ENCODE data around the gene GLRX3. TPM values are rescaled to one million over a fixed set of nuclear protein-coding genes. Genes with fewer than 3 reads are reported as not detected.
"Not testable (repeated sequence)": the region's sequence is repeated elsewhere in the genome, so short reads cannot be mapped to it uniquely, and the experiment has no call there.

The GLRX3 gene
- 157 TPM for polyA plus RNA-seq (2013, experiment 1 of 2)
- 165 TPM for polyA plus RNA-seq (2013, experiment 2 of 2)

- Histone ChIP-seq H3K36me3 (ENCODE audit: control insufficient read depth, insufficient read depth, low read length) (peaks cover 25% of the 10 kb centered on the region), H3K27ac (ENCODE audit: low read depth, low read length, severe bottlenecking) (peak within 1 kb of the TSS; percentile 75), H3K9me3 (ENCODE audit: control insufficient read depth, low read length) (no peaks in the 10 kb centered on the region), H3K4me1 (ENCODE audit: control insufficient read depth, insufficient read depth, low read length, poor library complexity, severe bottlenecking) (peaks cover 21% of the 10 kb centered on the region), H3K4me3 (ENCODE audit: extremely low read depth, insufficient read depth, low read length, poor library complexity, severe bottlenecking) (peak within 1 kb of the TSS; percentile 78)
- WGBS, 2 experiments (ENCODE audit: insufficient coverage in 2 of 2), result 0% methylated on average over 71 to 84 of the region's 96 CpGs
Measured at GRCh38 chr10:130136226-130137089, at the start of gene GLRX3. Gene GLRX3 (plus strand): TSS chr10:130136391. CDS start chr10:130136421, 30 bp downstream.

GRCh38 chr10:130090565-130090964, 45.6 kb upstream of the GLRX3 start:
- not testable (repeated sequence) for H3K9me3 ChIP-seq (ENCODE audit: control insufficient read depth, low read length); H3K4me1 ChIP-seq (ENCODE audit: control insufficient read depth, insufficient read depth, low read length, poor library complexity, severe bottlenecking); H3K36me3 ChIP-seq (ENCODE audit: control insufficient read depth, insufficient read depth, low read length); H3K27ac ChIP-seq (ENCODE audit: low read depth, low read length, severe bottlenecking); H3K4me3 ChIP-seq (ENCODE audit: extremely low read depth, insufficient read depth, low read length, poor library complexity, severe bottlenecking)
- WGBS, 2 experiments (ENCODE audit: insufficient coverage in 2 of 2), result 65 to 80% methylated on average over 5 of the region's 5 CpGs

GRCh38 chr10:130099344-130099743, 36.8 kb upstream of the GLRX3 start:
- H3K27ac ChIP-seq (ENCODE audit: low read depth, low read length, severe bottlenecking), result no peak overlapping the region
- no peaks in the 10 kb centered on the region for H3K36me3 ChIP-seq (ENCODE audit: control insufficient read depth, insufficient read depth, low read length)
- no peaks in the 10 kb centered on the region for H3K9me3 ChIP-seq (ENCODE audit: control insufficient read depth, low read length)
- H3K4me1 ChIP-seq (ENCODE audit: control insufficient read depth, insufficient read depth, low read length, poor library complexity, severe bottlenecking), result no peaks in the 10 kb centered on the region
- 82 to 91% methylated on average over 4 to 5 of the region's 6 CpGs for WGBS, 2 experiments (ENCODE audit: insufficient coverage in 2 of 2)
- H3K4me3 ChIP-seq (ENCODE audit: extremely low read depth, insufficient read depth, low read length, poor library complexity, severe bottlenecking), result no peak overlapping the region

GRCh38 chr10:130105724-130106123, 30.5 kb upstream of the GLRX3 start:
- WGBS, 2 experiments (ENCODE audit: insufficient coverage in 2 of 2), result 71 to 73% methylated on average over 20 to 21 of the region's 24 CpGs
- Histone ChIP-seq H3K4me3 (ENCODE audit: extremely low read depth, insufficient read depth, low read length, poor library complexity, severe bottlenecking) (no peak overlapping the region), H3K9me3 (ENCODE audit: control insufficient read depth, low read length) (no peaks in the 10 kb centered on the region), H3K4me1 (ENCODE audit: control insufficient read depth, insufficient read depth, low read length, poor library complexity, severe bottlenecking) (no peaks in the 10 kb centered on the region), H3K36me3 (ENCODE audit: control insufficient read depth, insufficient read depth, low read length) (no peaks in the 10 kb centered on the region), H3K27ac (ENCODE audit: low read depth, low read length, severe bottlenecking) (no peak overlapping the region)

GRCh38 chr10:130108146-130108545, 28.0 kb upstream of the GLRX3 start:
- not testable (repeated sequence) for H3K9me3 ChIP-seq (ENCODE audit: control insufficient read depth, low read length); H3K4me1 ChIP-seq (ENCODE audit: control insufficient read depth, insufficient read depth, low read length, poor library complexity, severe bottlenecking); H3K27ac ChIP-seq (ENCODE audit: low read depth, low read length, severe bottlenecking); H3K36me3 ChIP-seq (ENCODE audit: control insufficient read depth, insufficient read depth, low read length); H3K4me3 ChIP-seq (ENCODE audit: extremely low read depth, insufficient read depth, low read length, poor library complexity, severe bottlenecking)
- 80 to 87% methylated on average over 2 of the region's 8 CpGs for WGBS, 2 experiments (ENCODE audit: insufficient coverage in 2 of 2)

GRCh38 chr10:130108934-130109604, 27.1 kb upstream of the GLRX3 start:
- Histone ChIP-seq H3K9me3 (ENCODE audit: control insufficient read depth, low read length) (no peaks in the 10 kb centered on the region), H3K4me1 (ENCODE audit: control insufficient read depth, insufficient read depth, low read length, poor library complexity, severe bottlenecking) (no peaks in the 10 kb centered on the region), H3K36me3 (ENCODE audit: control insufficient read depth, insufficient read depth, low read length) (no peaks in the 10 kb centered on the region), H3K27ac (ENCODE audit: low read depth, low read length, severe bottlenecking) (no peak overlapping the region), H3K4me3 (ENCODE audit: extremely low read depth, insufficient read depth, low read length, poor library complexity, severe bottlenecking) (peak overlapping the region; percentile 80)
- WGBS, 2 experiments (ENCODE audit: insufficient coverage in 2 of 2), result 67 to 100% methylated on average over 1 to 4 of the region's 6 CpGs

- Histone ChIP-seq H3K27ac (ENCODE audit: low read depth, low read length, severe bottlenecking) (peak overlapping the region; percentile 95), H3K4me1 (ENCODE audit: control insufficient read depth, insufficient read depth, low read length, poor library complexity, severe bottlenecking) (no peaks in the 10 kb centered on the region), H3K4me3 (ENCODE audit: extremely low read depth, insufficient read depth, low read length, poor library complexity, severe bottlenecking) (peak overlapping the region; percentile 80), H3K36me3 (ENCODE audit: control insufficient read depth, insufficient read depth, low read length) (no peaks in the 10 kb centered on the region), H3K9me3 (ENCODE audit: control insufficient read depth, low read length) (no peaks in the 10 kb centered on the region)
- 6% methylated on average over 7 to 9 of the region's 9 CpGs for WGBS, 2 experiments (ENCODE audit: insufficient coverage in 2 of 2)
Measured at GRCh38 chr10:130109796-130110245, 26.4 kb upstream of the GLRX3 start.

GRCh38 chr10:130110246-130111112, 25.7 kb upstream of the GLRX3 start, which contains the start of gene C10orf143:
Gene C10orf143 (minus strand): TSS chr10:130110830. CDS start chr10:130110772, 58 bp downstream.
- no peaks in the 10 kb centered on the region for H3K9me3 ChIP-seq (ENCODE audit: control insufficient read depth, low read length)
- H3K4me1 ChIP-seq (ENCODE audit: control insufficient read depth, insufficient read depth, low read length, poor library complexity, severe bottlenecking), result no peaks in the 10 kb centered on the region
- no peaks in the 10 kb centered on the region for H3K36me3 ChIP-seq (ENCODE audit: control insufficient read depth, insufficient read depth, low read length)
- WGBS, 2 experiments (ENCODE audit: insufficient coverage in 2 of 2), result 0% methylated on average over 42 to 63 of the region's 71 CpGs
- peak within 1 kb of the TSS; percentile 80 for H3K4me3 ChIP-seq (ENCODE audit: extremely low read depth, insufficient read depth, low read length, poor library complexity, severe bottlenecking)
- peak within 1 kb of the TSS; percentile 95 for H3K27ac ChIP-seq (ENCODE audit: low read depth, low read length, severe bottlenecking)

- Histone ChIP-seq H3K27ac (ENCODE audit: low read depth, low read length, severe bottlenecking) (peak overlapping the region; percentile 95), H3K36me3 (ENCODE audit: control insufficient read depth, insufficient read depth, low read length) (no peaks in the 10 kb centered on the region), H3K4me1 (ENCODE audit: control insufficient read depth, insufficient read depth, low read length, poor library complexity, severe bottlenecking) (no peaks in the 10 kb centered on the region), H3K4me3 (ENCODE audit: extremely low read depth, insufficient read depth, low read length, poor library complexity, severe bottlenecking) (peak overlapping the region; percentile 80), H3K9me3 (ENCODE audit: control insufficient read depth, low read length) (no peaks in the 10 kb centered on the region)
- WGBS, 2 experiments (ENCODE audit: insufficient coverage in 2 of 2), result 1 to 2% methylated on average over 38 to 40 of the region's 49 CpGs
Measured at GRCh38 chr10:130111113-130111851, 24.9 kb upstream of the GLRX3 start.

- Histone ChIP-seq H3K4me3 (ENCODE audit: extremely low read depth, insufficient read depth, low read length, poor library complexity, severe bottlenecking) (peak overlapping the region; percentile 80), H3K27ac (ENCODE audit: low read depth, low read length, severe bottlenecking) (no peak overlapping the region), H3K9me3 (ENCODE audit: control insufficient read depth, low read length) (no peaks in the 10 kb centered on the region), H3K36me3 (ENCODE audit: control insufficient read depth, insufficient read depth, low read length) (no peaks in the 10 kb centered on the region), H3K4me1 (ENCODE audit: control insufficient read depth, insufficient read depth, low read length, poor library complexity, severe bottlenecking) (no peaks in the 10 kb centered on the region)
- WGBS, 2 experiments (ENCODE audit: insufficient coverage in 2 of 2), result 79 to 98% methylated on average over 4 of the region's 6 CpGs
Measured at GRCh38 chr10:130111852-130112180, 24.4 kb upstream of the GLRX3 start.

Data from mesodermal cell (in vitro differentiated cells).